ENCODE data around the gene CD6.

Gene CD6

GRCh38 chr11:60950024-60950423 is 21.5 kb upstream of the CD6 start:
- Histone ChIP-seq H3K4me2 (ENCODE audit: low read length) (peak overlapping the region; percentile 99), H3K79me2 (ENCODE audit: control insufficient read depth, low read length) (peaks cover 60% of the 10 kb centered on the region), H3K4me1 (ENCODE audit: control insufficient read depth, low read length) (peaks cover 54% of the 10 kb centered on the region), H3K9me3 (ENCODE audit: control insufficient read depth, insufficient read depth, low read length) (no peaks in the 10 kb centered on the region), H3K4me3 (ENCODE audit: low read length) (peak overlapping the region; percentile 97), H3K9me2 (replicated peaks; ENCODE audit: control insufficient read depth, low read length) (no peaks in the 10 kb centered on the region), H4K20me1 (ENCODE audit: control insufficient read depth, insufficient read depth, low read depth, low read length) (no peaks in the 10 kb centered on the region), H3K27me3 (ENCODE audit: control insufficient read depth, low read length) (no peaks in the 10 kb centered on the region), H3F3A (ENCODE audit: control insufficient read depth, insufficient read depth) (peaks cover 6% of the 10 kb centered on the region; the same call in 1 of the 2 replicates), H3K36me3 (ENCODE audit: control insufficient read depth, low read length) (peaks cover 40% of the 10 kb centered on the region), H3K27ac (ENCODE audit: low read depth, low read length) (peak overlapping the region; percentile 16)
- TF ChIP-seq CTCF (IDR thresholded peaks at IDR 0.05; ENCODE audit: low read depth, low read length, poor library complexity, severe bottlenecking) (no peak), EZH2phosphoT487 (IDR thresholded peaks at IDR 0.05; ENCODE audit: borderline replicate concordance, low read length) (no peak)

- peaks cover 59% of the 10 kb centered on the region for H3K4me1 ChIP-seq (ENCODE audit: control insufficient read depth, low read length)
- no peak for TF ChIP-seq EZH2phosphoT487 (IDR thresholded peaks at IDR 0.05; ENCODE audit: borderline replicate concordance, low read length)
- no peak for TF ChIP-seq CTCF (IDR thresholded peaks at IDR 0.05; ENCODE audit: low read depth, low read length, poor library complexity, severe bottlenecking)
- H3K27ac ChIP-seq (ENCODE audit: low read depth, low read length) = peak overlapping the region; percentile 91
- no peaks in the 10 kb centered on the region for H4K20me1 ChIP-seq (ENCODE audit: control insufficient read depth, insufficient read depth, low read depth, low read length)
- no peaks in the 10 kb centered on the region for H3K9me2 ChIP-seq (replicated peaks; ENCODE audit: control insufficient read depth, low read length)
- H3K79me2 ChIP-seq (ENCODE audit: control insufficient read depth, low read length) = peaks cover 54% of the 10 kb centered on the region
- peak overlapping the region; percentile 97 for H3K4me3 ChIP-seq (ENCODE audit: low read length)
- H3K9me3 ChIP-seq (ENCODE audit: control insufficient read depth, insufficient read depth, low read length) = no peaks in the 10 kb centered on the region
- H3F3A ChIP-seq (ENCODE audit: control insufficient read depth, insufficient read depth) = peaks cover 6% of the 10 kb centered on the region; the same call in 1 of the 2 replicates
- no peaks in the 10 kb centered on the region for H3K27me3 ChIP-seq (ENCODE audit: control insufficient read depth, low read length)
- peaks cover 30% of the 10 kb centered on the region for H3K36me3 ChIP-seq (ENCODE audit: control insufficient read depth, low read length)
- H3K4me2 ChIP-seq (ENCODE audit: low read length) = peak overlapping the region; percentile 99
Measured at GRCh38 chr11:60950933-60951605, 20.4 kb upstream of the CD6 start.

- peaks cover 50% of the 10 kb centered on the region for H3K79me2 ChIP-seq (ENCODE audit: control insufficient read depth, low read length)
- H3K9me3 ChIP-seq (ENCODE audit: control insufficient read depth, insufficient read depth, low read length) = no peaks in the 10 kb centered on the region
- peaks cover 6% of the 10 kb centered on the region; the same call in 1 of the 2 replicates for H3F3A ChIP-seq (ENCODE audit: control insufficient read depth, insufficient read depth)
- no peaks in the 10 kb centered on the region for H3K9me2 ChIP-seq (replicated peaks; ENCODE audit: control insufficient read depth, low read length)
- H3K27ac ChIP-seq (ENCODE audit: low read depth, low read length) = peak overlapping the region; percentile 91
- no peak for TF ChIP-seq CTCF (IDR thresholded peaks at IDR 0.05; ENCODE audit: low read depth, low read length, poor library complexity, severe bottlenecking)
- TF ChIP-seq EZH2phosphoT487 (IDR thresholded peaks at IDR 0.05; ENCODE audit: borderline replicate concordance, low read length) = no peak
- H3K27me3 ChIP-seq (ENCODE audit: control insufficient read depth, low read length) = no peaks in the 10 kb centered on the region
- peak overlapping the region; percentile 99 for H3K4me2 ChIP-seq (ENCODE audit: low read length)
- H3K4me1 ChIP-seq (ENCODE audit: control insufficient read depth, low read length) = peaks cover 59% of the 10 kb centered on the region
- no peaks in the 10 kb centered on the region for H4K20me1 ChIP-seq (ENCODE audit: control insufficient read depth, insufficient read depth, low read depth, low read length)
- peak overlapping the region; percentile 97 for H3K4me3 ChIP-seq (ENCODE audit: low read length)
- peaks cover 25% of the 10 kb centered on the region for H3K36me3 ChIP-seq (ENCODE audit: control insufficient read depth, low read length)
Measured at GRCh38 chr11:60951606-60951903, 19.9 kb upstream of the CD6 start.
